Activated T-cell treated with anti-CD3 and anti-CD28 coated beads, Interleukin-2, amount 50 U/mL, for 48 hours (primary cell): ENCODE data around the gene SMOC1.

Experiments
- DNase-seq, 2 experiments: peaks; one replicate each; pipeline ENCODE4 v3.0.0-alpha.2; 2020

SMOC1 gene

DNA sequence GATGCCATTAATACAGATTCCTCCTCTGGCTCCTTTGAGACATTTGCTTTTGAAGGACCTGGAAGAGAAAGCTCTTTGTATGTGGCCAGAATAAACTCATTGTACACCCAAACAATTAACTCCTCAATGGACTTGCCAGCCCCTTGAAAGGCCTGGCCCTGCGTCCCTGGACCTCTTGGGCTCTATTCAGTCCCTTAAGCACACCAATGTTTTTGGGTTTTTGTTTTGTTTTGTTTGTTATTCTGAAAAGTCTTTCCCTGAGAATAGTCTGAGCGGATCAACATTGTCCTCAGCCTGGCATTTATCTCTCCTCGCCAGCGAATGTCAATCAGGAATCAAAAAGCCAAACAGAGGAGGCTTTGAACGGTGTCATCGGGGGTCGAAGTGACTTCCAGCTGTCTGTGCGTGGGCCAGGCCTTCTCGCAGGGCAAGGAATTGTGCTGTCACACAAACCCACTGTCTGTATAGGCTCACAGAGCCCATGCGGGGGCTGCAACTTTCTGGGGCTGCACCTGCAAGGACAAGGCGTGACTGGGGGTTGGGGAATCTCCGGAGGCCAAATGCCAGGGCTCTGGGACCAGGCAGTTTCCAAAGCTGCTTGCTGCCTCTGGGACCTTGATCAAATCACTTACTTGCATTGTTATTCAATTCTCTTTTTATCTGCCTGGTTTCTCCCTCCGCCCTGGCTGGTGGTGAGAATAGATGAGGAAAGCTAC, 108.3 kb downstream of the SMOC1 start:
- no peak for DNase-seq

DNA sequence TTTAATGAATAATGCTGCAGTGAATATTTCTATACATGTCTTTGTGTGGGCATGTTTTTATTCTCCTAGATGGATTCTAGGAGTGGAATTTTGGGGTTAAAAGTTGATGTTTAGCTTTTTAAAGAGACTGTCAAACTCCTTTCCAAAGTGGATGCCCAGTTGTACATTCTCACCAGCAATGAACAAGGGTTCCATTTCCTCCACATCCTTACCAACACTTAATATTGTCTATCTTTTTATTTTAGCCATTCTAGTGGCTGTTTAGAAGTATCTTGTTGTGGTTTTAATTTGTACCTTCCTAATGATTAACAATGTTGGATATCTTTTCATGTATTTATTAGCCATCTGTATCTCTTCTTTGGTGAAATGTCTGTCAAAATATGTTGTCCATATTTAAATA, 109.8 kb downstream of the SMOC1 start:
- no peak for DNase-seq

DNA sequence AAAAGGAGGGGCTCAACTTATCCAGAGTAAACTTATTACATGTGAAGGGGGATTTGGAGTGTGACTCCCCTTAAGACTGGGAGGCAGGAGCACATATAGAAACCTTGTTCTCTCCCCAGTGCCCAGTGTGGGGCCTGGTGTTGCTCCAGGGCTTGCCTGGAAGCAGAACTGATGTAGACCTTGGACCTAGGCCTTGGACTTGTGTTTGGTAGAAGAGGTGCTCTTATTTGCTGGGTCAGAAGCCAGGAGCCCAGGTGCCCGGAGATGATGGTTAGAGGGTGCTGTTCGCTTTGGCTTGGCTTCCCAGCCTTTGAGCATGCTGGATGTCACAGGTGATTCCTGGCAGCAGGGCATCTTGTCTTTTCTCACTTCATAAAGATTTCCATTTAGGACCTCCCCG, 110.4 kb downstream of the SMOC1 start:
- no peak for DNase-seq

DNA sequence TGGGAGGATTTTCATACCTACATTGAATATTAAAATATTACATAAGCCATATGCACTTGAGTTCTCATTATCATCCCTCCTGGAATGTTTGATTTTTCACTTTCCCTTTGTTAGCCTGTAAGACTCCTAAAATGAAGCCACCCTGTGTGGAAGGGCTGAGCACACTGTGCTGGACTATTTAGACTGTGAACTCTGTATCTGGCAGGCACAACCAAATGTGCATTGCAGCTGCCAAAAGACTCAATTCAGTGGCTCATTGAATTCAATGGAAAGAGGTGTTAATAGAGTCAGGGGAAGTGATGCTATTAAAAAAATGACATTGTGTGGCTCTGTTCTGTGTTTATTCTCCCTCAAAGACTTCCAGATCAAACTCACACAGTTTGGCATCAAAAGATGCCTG, 111.1 kb downstream of the SMOC1 start:
- DNase-seq = no peak

DNA sequence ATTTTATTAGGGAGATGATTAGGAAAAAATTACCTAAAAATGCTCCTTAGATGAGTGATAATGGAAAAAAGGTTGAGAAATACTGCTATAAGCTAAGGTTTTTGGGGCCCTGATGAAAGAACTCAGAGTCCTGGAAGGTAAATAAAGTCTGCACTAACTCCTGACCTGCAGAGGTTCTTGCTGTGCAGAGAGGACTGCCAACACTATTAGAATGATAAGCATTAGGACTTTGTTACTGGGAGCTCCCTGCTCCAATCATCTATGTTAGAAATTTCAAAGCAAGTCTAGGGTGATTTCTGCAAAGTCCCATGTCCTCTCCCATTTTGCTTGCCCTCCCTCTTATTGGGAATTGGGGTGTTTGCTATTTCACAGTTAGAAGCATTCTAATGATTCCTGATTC, 112.2 kb downstream of the SMOC1 start:
- no peak for DNase-seq

DNA sequence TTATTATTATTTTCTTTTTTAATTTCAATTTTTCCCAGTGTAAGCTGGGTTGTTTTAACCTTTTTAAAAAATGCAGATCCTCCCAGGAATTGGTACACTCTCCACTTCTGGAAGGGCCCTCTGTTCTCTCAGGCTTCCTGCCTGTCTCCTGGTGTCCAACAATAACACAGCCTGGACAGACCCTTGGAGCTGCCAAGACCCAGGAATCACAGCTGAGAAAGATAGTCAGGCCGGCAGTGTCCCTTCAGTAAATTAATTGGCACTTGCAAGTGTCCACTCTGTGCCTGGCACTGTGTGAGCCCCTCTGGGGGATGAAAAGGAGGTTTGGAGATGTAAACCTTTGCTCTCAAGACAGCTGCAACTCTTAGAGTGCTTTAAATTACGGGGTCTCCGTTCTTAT, 113.3 kb downstream of the SMOC1 start:
- DNase-seq = no peak

DNA sequence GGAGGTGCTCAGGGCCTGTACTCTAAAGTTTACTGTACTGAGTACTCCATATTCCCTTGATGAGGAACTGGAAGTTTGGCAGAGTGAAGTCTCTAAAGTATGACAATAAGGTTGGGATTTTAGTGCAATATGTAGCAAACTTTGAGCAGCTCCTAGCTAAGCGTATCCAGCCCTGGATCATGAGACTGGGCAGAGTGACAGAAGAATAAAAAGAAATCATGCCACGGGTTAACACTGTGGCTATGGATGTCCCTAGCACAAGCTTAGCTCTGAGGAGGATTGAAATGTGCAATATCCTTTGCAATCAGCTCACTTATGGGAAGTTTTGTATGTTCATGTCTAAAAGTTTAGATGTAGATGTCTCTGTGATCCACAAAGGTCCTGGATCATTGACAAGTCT, 114.1 kb downstream of the SMOC1 start:
- no peak for DNase-seq

DNA sequence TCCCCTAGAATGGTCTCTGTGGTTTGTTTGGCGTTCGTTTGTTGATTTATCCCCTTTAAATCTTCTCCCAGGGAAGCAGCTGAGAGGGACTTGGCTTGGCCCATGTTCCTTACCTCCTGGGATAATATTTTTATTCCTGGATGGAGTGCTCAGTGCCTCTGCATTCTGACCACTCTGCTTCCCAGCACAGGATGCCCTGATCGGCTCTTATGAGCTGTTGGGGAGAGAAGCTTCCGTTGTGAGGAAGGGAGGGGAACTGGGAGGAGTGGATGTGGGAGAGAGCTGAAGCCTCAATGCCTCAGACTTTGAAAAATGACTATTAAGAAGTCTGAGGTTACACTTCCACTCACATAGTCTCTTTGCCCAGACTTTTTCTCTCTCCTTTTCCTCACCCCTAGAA, 114.8 kb downstream of the SMOC1 start:
- no peak for DNase-seq

DNA sequence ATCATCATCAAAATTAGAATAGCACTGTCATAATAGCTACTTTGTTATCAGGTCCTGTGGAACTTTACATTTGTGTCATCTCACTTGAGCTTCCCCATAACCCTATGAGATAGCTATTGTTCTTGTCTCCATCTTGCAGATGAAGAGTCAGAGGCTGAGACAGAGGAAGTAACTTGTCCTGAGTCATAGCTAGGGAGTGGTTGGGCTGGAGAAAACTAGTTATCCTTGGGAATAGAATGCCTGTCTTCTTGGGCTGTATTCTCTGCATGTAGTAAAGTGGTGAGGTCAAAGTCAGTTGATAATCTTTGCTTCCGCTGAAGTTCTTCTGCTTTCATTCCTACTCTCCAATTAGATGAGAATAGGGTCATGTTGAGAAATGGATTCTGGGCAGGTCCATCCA, 117.0 kb downstream of the SMOC1 start:
- DNase-seq = no peak

DNA sequence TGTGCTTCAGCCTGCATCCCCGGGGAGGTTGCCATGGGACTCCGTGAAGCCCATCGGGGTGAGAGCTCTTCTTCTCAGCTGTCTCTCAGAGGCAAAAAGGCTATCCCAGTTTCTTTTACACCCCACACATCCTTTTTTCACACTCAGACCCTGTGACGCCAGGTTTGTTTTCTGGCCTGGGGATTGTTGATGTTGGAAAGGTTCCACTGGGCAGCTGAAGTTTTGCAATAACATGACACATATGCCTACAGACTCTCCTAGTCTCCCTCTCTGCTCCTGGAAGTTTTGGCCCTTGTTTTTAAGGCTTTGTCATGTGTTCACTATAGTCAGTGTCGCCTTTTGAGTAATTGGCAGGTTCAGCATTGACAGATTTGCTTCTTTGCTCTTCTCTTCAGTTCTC, 118.6 kb downstream of the SMOC1 start:
- DNase-seq = no peak

DNA sequence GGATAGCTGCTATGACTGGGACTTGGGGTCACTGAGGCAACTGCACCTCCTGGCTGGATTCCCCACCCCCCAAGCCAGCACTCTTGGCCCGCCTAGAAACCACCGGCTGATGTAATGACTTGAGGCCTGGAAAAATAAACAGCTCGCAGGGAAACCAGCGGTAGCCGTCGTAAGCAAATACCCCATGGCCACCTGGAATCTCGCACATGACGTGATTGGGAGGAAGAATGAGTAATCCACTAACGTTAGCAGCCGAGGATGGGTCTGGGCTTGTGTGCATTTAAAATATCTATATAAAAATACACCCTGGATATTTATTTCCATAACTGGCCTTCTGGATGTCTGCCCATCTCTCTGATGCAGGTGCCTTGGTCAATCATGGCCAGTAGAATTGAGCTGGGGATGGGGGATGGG, 120.1 kb downstream of the SMOC1 start:
- DNase-seq = no peak

DNA sequence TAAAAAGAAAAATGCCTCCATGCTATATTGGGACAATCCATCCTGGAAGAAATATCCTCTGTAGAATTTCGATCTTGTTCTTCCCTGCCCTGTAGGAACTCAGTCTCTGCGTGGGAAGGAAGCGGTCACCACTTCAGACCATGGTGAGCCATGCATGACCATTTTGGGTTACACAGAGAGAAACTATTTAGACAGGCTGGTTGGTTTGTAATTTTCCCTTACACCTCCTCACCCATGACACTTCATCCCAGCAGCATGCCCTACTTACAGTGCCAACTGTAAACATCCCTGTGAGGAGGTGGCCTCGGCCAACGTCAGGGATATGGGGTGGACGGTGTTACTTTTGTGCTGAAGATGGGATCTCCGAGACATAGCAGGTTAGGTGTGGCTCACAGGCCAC, 121.4 kb downstream of the SMOC1 start:
- no peak for DNase-seq

DNA sequence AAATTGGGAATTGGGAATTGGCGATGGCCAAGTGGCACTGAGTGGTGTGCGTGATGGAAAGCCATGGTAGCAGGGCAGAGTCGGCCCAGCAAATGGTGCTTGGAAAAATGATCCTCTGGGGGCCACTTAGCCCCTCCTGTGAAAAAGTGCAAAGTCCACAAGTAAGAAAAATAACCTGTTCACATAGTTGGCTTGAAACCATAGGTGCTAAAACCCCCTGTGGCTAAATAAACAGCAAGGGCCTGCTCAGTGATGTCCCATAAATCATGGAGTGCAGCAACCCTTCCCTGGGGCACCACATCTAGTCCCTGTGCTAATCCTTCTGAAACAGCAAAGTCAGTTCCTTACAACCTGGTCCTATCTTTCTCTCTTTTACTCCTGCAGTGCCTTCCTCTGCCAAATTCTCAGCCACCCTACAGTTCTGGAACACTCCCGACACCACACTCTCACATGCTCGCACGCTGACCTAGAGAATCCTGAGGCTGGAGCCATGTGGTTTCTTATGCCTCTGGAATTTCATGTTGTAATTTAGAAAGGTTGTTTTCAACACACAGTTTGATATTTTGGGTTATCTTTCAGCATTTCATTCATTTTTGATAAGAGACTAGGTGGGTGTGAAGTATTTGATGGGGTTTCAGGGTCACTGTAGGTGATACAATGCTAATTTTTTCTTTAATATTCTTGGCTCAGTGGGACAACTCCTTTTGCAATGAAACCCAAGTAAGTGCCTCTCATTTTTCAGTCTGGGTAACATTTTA, 123.6 kb downstream of the SMOC1 start:
- no peak for DNase-seq

DNA sequence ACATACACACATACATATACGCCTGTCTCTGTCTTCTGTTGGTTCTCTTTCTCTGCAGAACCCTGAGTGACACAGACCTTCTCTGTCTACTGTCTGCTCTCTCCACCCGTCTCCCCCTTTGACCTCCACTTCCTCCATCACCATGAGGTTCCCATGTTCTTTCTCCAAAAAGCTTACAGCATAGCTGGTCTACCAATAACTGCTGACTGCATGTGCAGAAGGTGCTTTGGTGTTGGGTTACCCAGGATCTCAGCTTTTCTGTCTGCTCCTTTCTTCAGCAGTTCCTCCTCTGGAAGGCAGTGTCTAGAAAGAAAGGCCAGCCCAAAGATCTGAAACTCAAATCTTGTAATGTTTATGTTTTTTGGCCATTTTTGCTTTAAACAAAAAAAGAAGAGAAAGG, 125.6 kb downstream of the SMOC1 start:
- DNase-seq = no peak

DNA sequence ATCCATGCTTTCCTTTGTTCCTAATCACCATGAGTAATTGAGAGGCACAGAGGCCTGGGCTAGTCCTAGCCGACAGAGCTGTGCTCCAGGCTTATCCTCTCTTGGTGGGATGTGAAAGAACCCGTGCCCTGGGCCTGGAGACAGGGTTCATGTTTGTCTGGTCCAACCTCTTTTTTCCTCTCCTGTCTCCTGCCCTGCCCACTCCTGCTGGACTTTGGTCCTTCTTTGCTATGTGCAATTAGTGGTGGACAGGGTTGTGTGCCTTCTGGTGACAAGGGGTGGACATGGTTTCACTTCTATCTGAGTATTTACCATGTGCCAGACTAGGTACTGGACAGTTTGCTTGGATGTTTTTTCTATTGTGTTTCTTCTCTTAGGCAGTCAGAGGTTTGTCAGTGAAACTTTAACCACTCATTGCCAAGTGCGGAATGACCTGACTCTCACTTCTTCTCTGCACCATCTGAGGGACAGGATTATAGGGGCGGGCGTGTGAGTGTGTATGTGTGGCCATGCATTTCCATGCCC, 126.1 kb downstream of the SMOC1 start:
- DNase-seq = no peak

DNA sequence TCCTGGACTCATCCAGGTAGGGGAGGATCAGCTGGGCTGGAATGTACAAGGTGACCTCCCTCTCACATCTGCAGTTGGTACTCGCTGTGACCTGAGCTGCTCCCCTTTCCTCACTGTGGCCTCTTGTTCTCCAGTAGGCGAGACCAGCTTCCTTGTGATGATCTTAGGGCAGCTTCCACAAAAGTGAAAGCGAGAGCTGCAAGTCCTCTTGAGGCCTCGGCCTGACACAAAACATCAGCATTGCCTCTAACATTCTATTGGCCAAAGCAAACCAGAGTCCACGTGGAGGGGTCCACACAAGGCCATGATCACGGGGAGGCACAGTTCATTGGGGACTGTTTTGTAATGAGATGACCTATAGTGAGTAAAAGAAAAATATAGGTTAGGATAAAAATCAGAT, 127.5 kb downstream of the SMOC1 start:
- DNase-seq = no peak

DNA sequence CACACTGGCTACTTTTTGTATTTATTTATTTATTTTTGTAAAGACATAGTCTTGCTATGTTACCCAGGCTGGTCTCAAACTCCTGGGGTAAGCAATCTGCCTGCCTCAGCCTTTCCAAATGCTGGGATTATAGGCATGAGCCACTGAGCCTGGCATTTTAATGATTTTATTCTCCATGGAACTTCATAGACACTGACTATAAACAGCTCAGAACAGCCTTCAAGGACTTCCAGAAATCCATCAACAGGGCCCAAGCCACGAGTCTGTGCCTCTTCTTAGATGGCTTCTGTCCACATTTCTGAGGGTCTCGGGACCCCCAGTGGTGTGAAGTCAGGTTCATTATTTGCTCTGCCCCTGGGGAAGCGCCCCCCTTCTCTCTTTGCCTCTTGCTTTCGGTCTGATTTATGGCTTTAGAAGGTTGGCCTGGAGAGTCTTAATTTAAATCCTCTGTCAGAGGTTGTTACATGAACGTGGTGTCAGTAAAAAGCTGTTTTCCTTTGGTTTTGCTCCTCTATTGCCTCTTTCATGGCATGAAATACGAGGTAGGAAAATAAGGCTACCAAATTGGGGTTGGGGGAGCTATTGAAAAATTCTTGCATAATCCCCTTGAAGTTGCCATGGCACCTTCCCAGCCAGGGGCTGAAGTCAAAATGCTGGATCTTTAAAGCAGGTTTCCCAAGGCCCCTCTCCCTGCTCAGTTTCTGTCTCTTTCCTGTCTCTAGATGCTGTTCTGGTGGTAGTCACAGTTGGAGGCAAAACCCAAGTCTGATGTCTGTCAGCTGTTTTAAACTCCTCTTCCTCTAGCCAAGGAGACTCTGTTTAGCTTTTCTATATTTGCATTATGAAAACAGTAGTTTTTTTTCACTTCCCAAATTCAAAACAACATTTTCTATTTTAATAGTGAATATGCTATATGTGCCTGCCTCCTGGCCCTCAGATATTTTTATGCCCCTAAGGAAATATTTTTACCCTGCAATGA, 129.4 kb downstream of the SMOC1 start:
- no peak for DNase-seq

DNA sequence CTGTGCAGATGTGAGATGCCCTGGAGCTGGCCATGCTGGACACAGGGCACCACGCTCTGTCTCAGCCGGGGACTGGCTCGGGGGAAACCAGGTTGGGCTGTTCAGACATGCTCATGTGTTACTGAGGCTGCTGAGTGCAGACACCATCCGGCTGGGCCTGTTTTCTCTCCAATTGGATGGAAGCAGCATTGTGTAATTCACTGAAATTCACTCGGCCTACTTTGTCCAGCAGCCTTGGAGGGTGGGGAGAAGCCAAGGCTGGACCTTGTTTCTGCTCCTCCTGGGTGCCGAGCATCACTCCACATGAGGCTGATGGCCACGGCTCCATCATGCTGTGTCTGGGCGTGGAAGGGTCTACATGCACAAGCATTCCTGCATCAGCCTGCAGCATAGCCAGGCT, 130.7 kb downstream of the SMOC1 start:
- no peak for DNase-seq

DNA sequence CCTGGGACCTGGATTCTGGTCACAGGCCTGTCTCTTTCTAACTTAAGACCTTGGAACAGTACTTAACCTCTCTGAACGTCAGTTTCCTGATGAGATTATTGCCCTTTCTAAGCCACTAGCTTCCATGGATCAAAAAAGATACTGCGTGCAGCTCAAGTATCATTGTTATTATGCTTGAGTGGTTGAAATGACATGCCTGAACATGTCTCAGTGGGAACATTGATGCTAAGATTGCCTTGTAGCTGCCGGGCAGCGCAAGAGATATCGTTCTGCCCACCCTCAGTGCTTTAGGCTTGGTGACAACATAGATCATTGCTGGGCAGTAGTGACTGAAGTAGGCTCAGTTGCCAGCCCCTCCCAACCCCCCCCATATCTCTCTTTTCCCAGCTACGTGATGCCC, 131.9 kb downstream of the SMOC1 start:
- DNase-seq = no peak

DNA sequence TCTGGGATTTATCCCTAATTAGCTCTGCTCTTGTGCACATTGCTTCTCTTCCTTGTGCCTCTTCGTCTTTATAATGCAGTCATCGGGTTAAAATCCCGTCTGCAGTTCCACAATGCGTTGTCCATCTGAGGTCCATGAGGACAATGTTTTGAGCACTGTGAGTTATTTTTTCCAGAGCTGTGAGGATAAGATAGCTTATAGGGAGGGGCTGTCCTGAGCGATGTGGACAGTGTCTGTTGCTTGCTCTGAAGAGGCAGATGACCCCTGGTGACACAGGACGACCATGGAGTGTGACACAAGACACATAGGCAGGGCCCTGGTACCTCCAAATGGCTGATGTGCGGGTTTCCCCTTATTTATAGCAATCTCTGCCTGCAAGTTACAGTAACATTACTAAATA, 132.5 kb downstream of the SMOC1 start:
- no peak for DNase-seq

DNA sequence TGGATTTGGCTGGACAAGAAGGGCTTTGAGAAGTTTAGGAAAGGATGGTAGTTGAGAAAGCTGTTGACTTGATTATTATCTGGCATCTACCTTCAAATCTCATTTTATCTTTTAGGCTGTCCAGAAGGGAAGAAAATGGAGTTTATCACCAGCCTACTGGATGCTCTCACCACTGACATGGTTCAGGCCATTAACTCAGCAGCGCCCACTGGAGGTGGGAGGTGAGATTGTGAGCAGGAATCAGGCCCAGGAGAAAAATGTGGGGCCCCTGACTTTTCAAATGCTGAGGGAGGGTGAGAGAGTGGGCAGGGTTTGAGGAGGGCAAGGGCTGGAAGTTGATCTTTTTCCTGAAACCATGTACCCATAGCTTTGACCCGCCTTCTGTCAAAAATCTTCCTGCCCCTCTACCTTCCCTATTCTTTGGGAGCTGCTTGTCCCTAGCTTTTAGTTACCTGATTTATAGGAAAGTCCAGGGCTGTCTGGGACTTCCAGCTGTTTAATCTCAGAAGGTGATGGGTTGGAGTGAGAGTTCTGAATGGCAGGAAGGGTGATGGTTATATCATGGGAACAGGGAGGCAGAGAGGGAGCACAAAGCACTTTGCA, 134.2 kb downstream of the SMOC1 start:
- DNase-seq = peak; percentile 67 to 70

DNA sequence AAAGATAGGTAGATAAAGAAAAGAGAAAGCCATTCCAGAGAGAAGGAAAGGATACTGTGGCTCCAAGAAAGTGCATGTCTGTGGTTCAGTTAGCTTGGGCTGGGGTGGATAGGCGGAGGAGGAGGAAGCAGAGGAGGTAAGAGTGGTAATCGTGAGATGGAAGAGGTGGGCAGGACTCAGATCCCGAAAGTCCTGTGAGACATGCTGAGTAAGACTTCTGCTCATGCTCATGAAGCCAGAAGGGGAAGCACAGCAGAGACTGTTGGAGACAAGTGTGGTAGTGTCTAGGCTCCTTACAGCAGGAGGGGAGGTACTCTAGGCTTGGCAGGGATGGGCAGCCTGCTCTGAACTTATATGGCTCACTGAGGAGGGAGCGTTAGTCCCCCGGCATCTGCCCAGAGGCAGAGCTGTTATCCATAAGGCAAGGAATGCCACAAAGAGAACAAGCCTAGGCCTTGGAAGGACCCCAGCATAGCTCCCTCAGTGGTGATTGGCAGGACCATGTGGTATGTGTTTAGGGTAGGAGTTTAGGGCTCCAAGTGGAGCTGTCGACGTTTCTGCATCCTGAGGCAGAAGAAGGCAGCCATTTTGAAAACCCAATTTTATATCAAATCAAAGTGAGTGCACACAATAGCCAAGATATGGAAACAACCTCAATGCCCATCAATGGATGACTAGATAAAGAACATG, 135.3 kb downstream of the SMOC1 start:
- no peak for DNase-seq
